Prostate gland (tissue), 2 donors: ENCODE results near the gene SVOP. TPM values are rescaled to one million over a fixed set of nuclear protein-coding genes. Genes with fewer than 3 reads are reported as not detected.

Source experiments
- DNase-seq: peaks from one replicate; pipeline ENCODE4 v3.0.0-alpha.2; 2019; ENCODE audit warnings: low spot score
- H3K27ac ChIP-seq, 2 donors: fragments of 200-600 bp; sonication (generic); 2 replicates each; pipeline ENCODE4 v1.5.1; 2017 to 2019
- H3K27me3 ChIP-seq: fragments of 200-600 bp; sonication (generic); replicated peaks from 2 replicates; pipeline ENCODE4 v1.5.1; 2019; ENCODE audit not compliant: insufficient read depth
- H3K36me3 ChIP-seq, 2 donors: fragments of 200-600 bp; sonication (generic); 1 replicate in 1 of 2; 2 replicates in 1 of 2; pipeline versions ENCODE4 v1.5.1 to v1.8.1; 2017 to 2019
- H3K4me1 ChIP-seq: fragments of 200-600 bp; sonication (generic); replicated peaks from 2 replicates; pipeline ENCODE4 v1.5.1; 2019
- H3K4me3 ChIP-seq, 2 donors: fragments of 200-600 bp; sonication (generic); 2 replicates each; pipeline ENCODE4 v1.5.1; 2017 to 2019
- H3K9me3 ChIP-seq: fragments of 200-600 bp; sonication (generic); 2 replicates; pipeline ENCODE4 v1.5.1; 2017
- CTCF ChIP-seq, 4 experiments: fragments of 200-600 bp in 2 of 4; fragments of 450-650 bp in 2 of 4; sonication (generic) in 2 of 4; IDR thresholded peaks; 1 replicate in 3 of 4; 2 replicates in 1 of 4; pipeline ENCODE4 v1.5.1; 2016 to 2019; ENCODE audit warnings: antibody characterized with exemption in 4 of 4, mild to moderate bottlenecking in 2 of 4, moderate library complexity in 2 of 4
- POLR2A ChIP-seq: fragments of 450-650 bp; IDR thresholded peaks from one replicate; pipeline ENCODE4 v1.6.1; 2016; ENCODE audit warnings: antibody characterized with exemption, mild to moderate bottlenecking
- POLR2AphosphoS5 ChIP-seq: sonication (generic); formaldehyde crosslinking; IDR thresholded peaks from one replicate; pipeline ENCODE4 v1.6.1; 2017; ENCODE audit warnings: antibody characterized with exemption
- WGBS: methylation state at CpG from one replicate; pipeline ENCODE4 v1.1.5; 2018; 5-methylcytosine and 5-hydroxymethylcytosine counted together
- intact Hi-C: fragments of 100-400 bp; cut with DNase I; formaldehyde crosslinking; loops from one replicate; pipeline ENCODE4 v1.14.2; 2022
- total RNA-seq, 2 donors: library from RNA; depleted of rRNA; stranded (reverse); fragments of >200 nt; gene quantifications; one replicate each; pipeline ENCODE4 v1.1.0, GENCODE V29; 2016

The SVOP gene
- total RNA-seq, 2 donors from 2014 or later = 0.06 TPM; not detected in 1

GRCh38 chr12:108907839-108908351 lies 113.0 kb downstream of the SVOP start:
- Histone ChIP-seq H3K4me1 (no peaks in the 10 kb centered on the region), H3K9me3 (no peaks in the 10 kb centered on the region), H3K27me3 (no peaks in the 10 kb centered on the region), H3K36me3 (no peaks in the 10 kb centered on the region), H3K27ac (no peak overlapping the region), H3K4me3 (no peak overlapping the region)
- intact Hi-C loops = no loop called here
- TF ChIP-seq CTCF (IDR thresholded peaks at IDR 0.05) = no peak
- TF ChIP-seq POLR2A = no peak
- no peak for TF ChIP-seq POLR2AphosphoS5
- WGBS = 30% methylated on average over 2 of the region's 2 CpGs
- no peak for DNase-seq

- no peaks in the 10 kb centered on the region for H3K9me3 ChIP-seq
- H3K4me1 ChIP-seq = no peaks in the 10 kb centered on the region
- intact Hi-C loops = no loop called here
- 63% methylated on average over 2 of the region's 2 CpGs for WGBS
- no peak overlapping the region for H3K4me3 ChIP-seq
- no peak for DNase-seq
- no peaks in the 10 kb centered on the region for H3K27me3 ChIP-seq
- TF ChIP-seq CTCF (IDR thresholded peaks at IDR 0.05) (no peak), POLR2A (no peak), POLR2AphosphoS5 (no peak)
- H3K27ac ChIP-seq = no peak overlapping the region
- H3K36me3 ChIP-seq = no peaks in the 10 kb centered on the region
Measured at GRCh38 chr12:108906971-108907370, 113.9 kb downstream of the SVOP start.

GRCh38 chr12:108905725-108906124 lies 115.1 kb downstream of the SVOP start:
- Histone ChIP-seq H3K9me3 (no peaks in the 10 kb centered on the region), H3K4me3 (no peak overlapping the region), H3K27me3 (no peaks in the 10 kb centered on the region), H3K36me3 (no peaks in the 10 kb centered on the region), H3K27ac (no peak overlapping the region), H3K4me1 (no peaks in the 10 kb centered on the region)
- TF ChIP-seq POLR2A (no peak), CTCF (IDR thresholded peaks at IDR 0.05) (no peak), POLR2AphosphoS5 (no peak)
- intact Hi-C loops = no loop called here
- no peak for DNase-seq
- 96% methylated on average over 5 of the region's 5 CpGs for WGBS

- Histone ChIP-seq H3K9me3 (no peaks in the 10 kb centered on the region), H3K36me3 (no peaks in the 10 kb centered on the region), H3K27ac (no peak overlapping the region), H3K27me3 (no peaks in the 10 kb centered on the region), H3K4me1 (no peaks in the 10 kb centered on the region), H3K4me3 (no peak overlapping the region)
- DNase-seq = no peak
- TF ChIP-seq POLR2A (no peak), POLR2AphosphoS5 (no peak), CTCF (IDR thresholded peaks at IDR 0.05) (no peak)
- intact Hi-C loops = no loop called here
- 92% methylated on average over 5 of the region's 5 CpGs for WGBS
Measured at GRCh38 chr12:108899145-108899544, 121.7 kb downstream of the SVOP start.

- intact Hi-C loops = no loop called here
- DNase-seq = no peak
- no peaks in the 10 kb centered on the region for H3K36me3 ChIP-seq
- H3K27ac ChIP-seq = no peak overlapping the region
- no peaks in the 10 kb centered on the region for H3K27me3 ChIP-seq
- no peaks in the 10 kb centered on the region for H3K4me1 ChIP-seq
- H3K4me3 ChIP-seq = no peak overlapping the region
- TF ChIP-seq CTCF (IDR thresholded peaks at IDR 0.05) (no peak), POLR2AphosphoS5 (no peak), POLR2A (no peak)
- H3K9me3 ChIP-seq = no peaks in the 10 kb centered on the region
- WGBS = 90% methylated on average over 4 of the region's 4 CpGs
Measured at GRCh38 chr12:108896817-108897216, 124.1 kb downstream of the SVOP start.
